SH-SY5Y (cell line): Measurements from ENCODE around the gene NFKBIE.

Experiments
- GATA2 ChIP-seq: IDR thresholded peaks from 2 replicates; pipeline ENCODE4 v1.6.1; 2011; ENCODE audit warnings: mild to moderate bottlenecking, low read depth, low read length
- GATA3 ChIP-seq: IDR thresholded peaks from 2 replicates; pipeline ENCODE4 v1.6.1; 2011; ENCODE audit warnings: low read depth, mild to moderate bottlenecking, low read length, moderate library complexity

NFKBIE gene

DNA sequence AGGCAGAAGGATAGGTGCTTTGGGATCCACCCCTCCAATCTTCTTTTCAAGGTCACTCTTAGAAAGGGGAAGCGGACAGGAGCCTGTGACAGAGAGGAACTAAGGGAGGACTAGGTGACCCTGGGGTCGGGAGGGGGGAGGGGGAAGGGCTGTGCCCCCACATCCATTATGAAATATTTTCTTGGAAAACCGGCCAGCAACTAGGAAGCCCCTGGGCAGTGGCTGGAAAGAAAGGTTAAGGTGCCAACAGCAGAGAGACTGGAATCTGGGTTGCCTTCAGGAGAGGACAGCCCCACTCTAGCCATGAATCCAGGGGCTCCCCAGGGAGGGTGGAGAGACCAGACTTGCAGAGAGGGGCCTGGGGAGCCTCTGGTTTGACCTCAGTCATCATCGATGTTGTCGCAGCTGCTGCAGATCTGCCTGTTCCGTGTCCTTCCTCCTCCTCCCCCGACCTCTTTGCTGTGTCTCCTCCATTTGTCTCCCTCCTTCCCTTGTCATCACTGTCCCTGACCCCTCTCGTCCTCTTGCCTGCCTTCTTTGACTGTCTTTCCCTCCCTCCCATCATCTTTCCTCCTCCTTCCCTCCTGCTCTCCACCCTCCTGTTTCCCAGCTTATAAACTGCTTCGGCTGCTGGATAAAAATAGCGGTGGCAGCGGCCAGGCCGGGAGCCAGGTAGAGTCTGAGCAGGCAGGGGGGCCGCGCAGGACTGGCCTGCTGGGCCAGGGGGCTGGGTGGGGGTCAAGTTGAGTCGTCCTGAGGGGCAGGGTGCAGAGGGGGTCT, 38.8 kb downstream of the NFKBIE start:
- TF ChIP-seq GATA3 (no peak), GATA2 (no peak)

DNA sequence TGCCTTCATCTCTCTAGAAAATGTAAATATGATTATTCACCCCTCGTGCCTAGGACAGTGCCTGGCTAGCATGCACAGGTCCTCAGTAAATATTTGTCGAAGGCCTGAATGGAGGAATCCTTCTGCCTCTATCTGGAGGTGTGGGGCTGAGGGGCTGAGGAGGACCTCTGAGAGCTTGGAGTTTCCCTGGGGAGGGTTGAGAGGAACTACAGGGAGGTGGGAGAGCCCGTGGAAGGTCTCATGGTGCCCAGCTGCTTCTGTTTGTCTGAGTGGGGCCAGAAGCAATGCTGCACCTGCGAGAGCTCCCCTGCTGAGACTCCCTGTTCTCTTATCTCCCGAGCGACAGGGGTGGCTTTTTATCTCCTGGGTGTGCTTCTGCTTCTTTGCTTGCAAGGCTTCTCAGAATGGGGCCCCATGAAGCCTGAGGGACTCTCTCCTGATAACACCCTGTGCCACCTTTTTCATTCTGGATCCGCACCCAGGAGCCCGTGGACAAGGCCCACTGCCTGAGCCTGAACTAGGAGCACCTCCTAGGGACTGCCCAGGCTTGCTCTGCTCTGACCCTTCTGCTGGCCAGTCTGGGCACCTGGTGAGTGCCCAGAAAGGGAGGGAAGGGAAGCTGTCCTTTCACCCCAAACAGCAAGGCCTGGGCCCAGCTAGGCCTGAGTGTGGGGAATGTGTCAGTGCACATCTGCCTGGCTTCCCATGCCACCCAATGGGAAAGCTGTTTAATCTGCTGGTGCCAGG, 39.6 kb downstream of the NFKBIE start:
- no peak for TF ChIP-seq GATA3
- TF ChIP-seq GATA2, result no peak

DNA sequence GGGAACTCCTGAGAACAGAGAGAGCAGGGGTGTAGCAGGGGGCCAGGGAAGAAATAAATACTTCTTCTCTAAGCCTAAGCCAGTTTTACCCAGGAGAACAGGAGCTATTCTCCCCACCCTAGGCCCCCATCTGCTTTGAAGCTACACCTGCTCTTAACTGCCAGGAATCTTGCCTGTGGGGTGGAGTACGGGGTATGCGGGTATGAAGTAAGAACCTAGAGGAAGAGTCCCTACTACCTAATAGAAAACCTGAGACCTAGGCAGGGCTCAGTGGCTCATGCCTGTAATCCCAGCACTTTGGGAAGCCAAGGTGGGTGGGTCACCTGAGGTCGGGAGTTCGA, 40.4 kb downstream of the NFKBIE start:
- TF ChIP-seq GATA3, result no peak

DNA sequence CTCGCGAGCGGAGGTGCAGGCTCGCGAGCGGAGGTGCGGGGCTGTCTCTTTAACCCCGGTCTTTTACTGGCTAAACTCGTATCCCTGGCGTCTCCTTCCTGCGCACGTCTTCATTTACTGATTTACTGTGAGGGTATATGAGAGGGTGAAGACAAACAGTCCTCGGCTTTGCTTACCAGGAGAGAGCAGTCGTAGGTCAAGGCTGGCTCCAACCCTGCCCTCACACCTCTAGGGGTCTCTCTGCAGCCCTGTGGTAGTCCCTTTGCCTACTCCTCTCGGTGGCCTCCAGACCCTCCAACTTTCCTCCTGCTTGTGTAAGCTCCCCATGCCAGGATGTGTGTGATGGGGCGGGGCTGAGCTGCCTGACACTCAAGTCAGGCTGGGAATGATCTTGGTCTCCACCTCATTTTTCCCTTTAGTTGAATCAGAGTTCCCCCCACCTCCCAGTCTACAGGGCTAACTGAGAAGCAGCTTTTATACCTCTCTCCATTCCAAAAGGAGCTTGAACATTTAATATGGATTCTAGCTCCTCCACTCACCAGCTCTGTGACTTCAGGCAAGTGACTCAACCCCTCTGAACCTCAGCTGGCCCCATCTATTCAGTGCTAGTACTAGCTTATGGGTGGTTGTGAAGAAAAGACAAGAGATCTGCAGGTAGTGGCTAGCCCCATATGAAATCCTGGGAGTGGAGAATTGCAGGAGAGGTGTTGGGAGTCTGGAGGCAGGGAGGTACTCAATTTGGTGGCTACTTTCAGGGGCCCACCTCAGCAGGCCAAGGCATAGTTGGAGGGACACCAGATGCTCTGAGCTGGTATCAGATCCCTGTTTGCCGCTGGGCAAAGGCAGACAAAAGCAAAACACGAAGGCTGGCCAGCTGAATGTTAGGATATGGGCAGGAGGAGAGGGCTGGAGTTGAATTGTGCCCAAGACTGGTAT, 41.1 kb downstream of the NFKBIE start:
- TF ChIP-seq GATA2, result peak; percentile 72
- TF ChIP-seq GATA3, result no peak

DNA sequence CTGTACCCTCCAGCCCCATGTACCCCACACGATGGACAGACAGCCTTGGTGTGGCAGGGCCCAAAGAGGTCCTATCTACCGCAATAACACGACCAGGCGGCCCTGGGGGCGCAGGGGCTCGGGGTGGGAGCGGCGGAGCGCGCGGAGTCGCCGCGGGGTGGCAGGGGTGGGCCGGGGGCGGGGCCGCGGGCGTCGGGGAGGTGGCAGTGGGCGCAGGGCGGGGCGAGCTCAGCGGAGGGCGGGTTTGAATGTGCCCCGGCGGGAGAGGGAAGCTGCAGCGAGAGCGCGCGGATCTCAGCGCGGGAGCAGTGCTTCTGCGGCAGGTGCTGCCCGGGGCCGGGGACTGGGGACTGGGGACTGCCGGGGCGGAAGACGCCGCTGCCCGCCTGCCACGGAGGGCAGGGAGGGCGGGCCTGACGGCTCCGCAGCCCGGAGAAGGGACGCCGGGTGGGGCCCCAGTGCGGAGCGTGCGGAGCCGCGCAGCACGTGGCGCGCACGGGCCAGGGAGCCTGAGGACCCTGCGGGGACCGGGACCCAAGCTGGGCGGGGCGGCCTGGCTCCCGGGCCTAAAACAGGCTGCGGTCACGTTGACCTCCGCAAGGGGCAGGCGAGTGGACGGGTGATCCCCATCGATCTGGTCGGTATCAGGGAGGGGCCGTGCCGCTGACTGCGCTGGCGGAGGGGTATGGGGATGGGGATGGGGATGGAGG, 41.9 kb downstream of the NFKBIE start, which contains the start of gene SLC29A1:
SLC29A1 (plus strand) TSS at position 277 of the 710 bp plus-strand sequence. CDS start 3,719 bp downstream, outside the sequence.
- TF ChIP-seq GATA3 (no peak), GATA2 (no peak)

DNA sequence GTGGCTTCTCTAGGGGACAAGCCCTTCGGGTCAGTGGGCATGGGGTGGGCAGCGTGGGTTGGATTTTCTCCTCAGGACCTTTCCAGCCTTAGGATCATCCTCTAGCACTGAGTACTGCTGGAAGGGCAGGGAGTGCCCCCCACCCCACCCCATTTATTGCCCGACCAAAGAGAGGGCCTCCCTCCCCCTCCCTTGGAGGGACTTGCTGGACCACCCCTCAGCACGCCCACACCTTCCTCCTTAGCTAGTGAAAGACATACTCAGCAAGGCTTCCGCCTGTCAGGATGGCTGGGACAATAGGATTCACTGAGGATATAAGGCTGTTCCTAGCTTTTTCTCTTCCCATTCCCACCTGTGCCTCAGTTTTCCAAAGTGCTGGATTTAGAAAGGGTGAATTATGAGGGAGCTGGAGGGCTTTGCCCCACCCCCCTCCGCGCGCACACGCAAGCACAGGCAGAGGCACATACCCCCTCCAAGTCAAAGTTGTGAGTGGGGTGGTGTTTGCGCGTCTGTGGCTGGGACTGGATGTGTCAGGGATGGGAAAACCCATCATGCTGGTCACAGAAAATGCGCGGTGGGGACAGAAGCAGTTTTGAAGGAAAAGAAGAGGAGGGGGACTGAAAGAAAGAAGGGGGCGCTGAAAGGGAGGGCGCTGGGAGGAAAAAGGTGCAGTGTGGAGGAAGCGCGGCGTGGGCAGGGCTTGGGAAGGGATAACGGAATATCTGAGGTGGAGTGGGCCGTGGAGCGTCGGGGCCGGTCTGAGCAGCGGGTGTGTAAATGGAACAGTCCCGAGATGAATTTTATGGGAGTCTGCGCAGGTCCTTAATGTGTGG, 42.6 kb downstream of the NFKBIE start:
- TF ChIP-seq GATA2 (no peak), GATA3 (no peak)

DNA sequence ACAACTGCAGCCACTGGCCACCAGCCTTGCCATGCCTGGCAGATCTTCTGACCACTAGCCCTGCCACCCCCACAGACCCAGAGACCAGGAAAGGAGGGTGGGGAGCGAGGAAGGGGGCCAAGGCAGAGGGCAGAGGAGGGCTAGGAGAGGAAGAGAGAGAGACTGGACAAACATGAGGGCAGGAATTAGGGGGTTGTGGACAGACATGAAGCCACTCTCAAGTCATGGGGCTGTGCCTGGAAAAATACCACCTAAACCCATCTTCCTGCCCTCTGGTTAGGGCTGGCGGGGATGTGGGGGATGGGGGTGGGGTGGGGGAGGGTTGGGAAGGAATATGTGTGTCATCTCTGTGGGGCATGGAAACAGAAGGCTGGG, 43.4 kb downstream of the NFKBIE start:
- TF ChIP-seq GATA3, result no peak
- TF ChIP-seq GATA2, result no peak

DNA sequence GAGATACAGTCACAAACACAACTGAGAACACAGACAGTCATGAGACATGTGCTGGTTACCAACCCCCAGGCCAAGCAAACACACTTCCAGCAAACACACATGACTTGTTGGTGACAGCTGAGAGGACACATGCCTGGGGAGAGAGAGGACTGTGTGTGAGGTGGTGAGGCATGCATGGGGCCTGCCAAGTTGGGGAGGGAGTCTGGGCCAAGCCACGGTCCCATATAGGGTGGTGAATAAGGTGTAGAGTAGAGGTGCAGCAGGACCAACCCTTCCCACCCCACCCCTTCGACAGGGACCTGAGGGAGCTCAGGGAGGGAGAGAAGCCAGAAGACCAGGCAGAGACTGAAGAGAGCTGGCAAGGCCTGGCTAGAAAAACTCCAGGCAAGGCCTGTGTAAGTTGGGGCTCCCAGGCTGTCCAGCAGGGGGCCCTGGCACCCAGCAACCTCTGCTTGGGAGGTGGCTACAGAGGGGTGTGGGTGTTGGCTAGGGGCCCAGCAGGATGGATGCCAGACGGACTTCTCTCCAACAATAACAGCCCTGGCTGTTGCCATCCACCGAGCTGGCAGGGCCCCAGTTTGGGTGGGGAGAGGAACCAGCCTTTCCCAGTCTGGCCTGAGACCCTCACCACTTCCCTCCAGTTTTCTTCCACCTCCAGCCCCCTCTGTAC, 43.9 kb downstream of the NFKBIE start:
- TF ChIP-seq GATA3 (no peak), GATA2 (no peak)

DNA sequence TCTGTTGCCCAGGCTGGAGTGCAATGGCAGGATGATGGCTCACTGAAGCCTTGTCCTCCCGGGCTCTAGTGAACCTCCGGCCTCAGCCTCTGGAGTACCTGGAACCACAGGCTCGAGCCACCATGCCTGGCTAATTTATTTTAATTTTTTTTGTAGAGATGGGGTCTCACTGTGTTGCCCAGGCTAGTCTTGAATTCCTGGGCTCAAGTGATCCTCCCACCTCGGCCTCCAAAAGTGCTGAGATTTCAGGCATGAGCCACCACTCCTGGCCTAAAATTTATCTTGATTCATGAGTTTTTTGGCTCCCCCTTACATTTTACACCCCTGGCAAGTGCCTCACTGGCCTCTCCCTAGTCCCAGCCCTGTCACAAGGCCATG, 44.4 kb downstream of the NFKBIE start:
- TF ChIP-seq GATA2 (no peak), GATA3 (no peak)

DNA sequence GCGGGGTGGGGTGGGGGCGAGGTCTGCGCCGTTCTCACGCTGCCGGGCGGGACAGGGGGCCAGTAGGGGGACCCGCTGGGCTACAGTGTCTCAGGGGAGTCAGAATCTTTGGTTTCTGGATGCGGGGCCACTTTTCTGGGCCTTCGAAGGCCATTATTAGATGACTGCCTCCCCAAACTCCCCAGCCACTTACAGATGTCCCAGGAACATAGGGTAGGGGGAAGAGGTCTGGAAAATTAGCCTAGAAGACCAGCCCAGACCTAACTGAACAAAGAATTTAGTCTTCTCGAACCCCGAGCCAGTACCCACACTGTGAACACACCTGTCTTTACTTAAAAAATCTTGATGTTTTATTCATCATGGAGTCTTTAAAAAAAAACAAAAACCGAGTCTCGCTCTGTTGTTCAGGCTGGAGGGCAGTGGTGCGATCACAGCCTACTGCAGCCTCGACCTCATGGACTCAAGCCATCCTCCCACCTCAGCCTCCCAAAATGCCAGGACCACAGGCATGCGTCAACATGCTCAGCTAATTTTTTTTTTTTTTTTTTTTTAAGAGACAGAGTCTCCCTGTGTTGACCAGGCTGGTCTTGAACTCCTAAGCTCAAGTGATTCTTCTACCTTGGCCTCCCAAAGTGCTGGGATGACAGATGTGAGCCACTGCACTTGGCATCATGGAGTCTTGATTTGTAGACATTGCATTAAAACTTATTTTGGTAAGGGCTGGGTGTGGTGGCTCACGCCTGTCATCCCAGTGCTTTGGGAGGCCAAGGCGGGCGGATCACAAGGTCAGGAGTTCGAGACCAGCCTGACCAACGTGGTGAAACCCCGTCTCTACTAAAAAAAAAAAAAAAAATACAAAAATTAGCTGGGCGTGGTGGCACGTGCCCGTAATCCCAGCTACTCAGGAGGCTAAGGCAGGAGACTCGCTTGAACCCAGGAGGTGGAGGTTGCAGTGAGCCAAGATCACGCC, 45.3 kb downstream of the NFKBIE start:
- no peak for TF ChIP-seq GATA3

DNA sequence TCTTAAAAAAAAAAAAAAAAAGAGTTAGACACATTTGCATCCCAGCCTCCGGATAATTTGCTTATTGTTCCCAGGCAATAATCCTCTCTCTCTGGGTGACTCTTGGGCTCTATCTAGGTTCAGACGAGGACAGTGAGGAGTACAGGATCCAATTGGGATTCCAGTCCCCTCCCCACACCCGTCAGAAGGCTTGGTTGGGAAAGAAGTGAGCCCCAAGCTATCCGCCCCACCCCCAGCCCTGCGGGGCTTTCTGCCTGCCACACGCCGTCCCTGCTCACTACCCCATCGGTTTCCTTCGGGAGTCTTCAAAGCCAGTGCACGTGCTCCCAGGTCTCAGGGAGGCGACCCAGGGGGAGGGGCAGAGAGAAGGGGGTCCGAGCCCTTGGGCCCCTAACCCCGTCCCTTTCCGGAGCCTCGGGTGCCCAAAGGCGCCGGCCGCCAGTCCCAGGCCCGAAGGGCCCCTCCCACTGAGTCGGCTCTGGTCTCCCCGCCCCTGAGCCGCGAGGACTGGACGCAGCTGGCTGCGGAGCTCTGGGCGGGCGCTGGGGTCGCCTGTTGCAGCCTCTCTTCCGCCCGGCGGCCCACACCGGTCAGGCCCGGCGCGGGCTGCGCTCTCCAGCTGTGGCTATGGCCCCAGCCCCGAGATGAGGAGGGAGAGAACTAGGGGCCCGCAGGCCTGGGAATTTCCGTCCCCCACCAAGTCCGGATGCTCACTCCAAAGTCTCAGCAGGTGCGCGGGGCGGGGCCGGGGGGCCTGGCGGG, 46.1 kb downstream of the NFKBIE start:
- TF ChIP-seq GATA2 (no peak), GATA3 (no peak)
